GM21515 (cell line): ENCODE data around the gene CALHM5.

Experiments used
- ATAC-seq: cut with Tn5 transposase; IDR thresholded peaks from one replicate; pipeline ENCODE4 v1.9.1; 2021; ENCODE audit not compliant: unreplicated experiment

Gene CALHM5

GRCh38 chr6:116545651-116546050, 34.2 kb downstream of the CALHM5 start, which contains the start of gene TRAPPC3L:
TRAPPC3L (minus strand) TSS chr6:116545684; CDS start chr6:116545514, 170 bp downstream.
- ATAC-seq, result no peak

GRCh38 chr6:116547358-116547757, 35.9 kb downstream of the CALHM5 start:
- no peak for ATAC-seq

GRCh38 chr6:116550796-116551195, 39.4 kb downstream of the CALHM5 start:
- no peak for ATAC-seq

- no peak for ATAC-seq
Observed at GRCh38 chr6:116553451-116553850, 42.0 kb downstream of the CALHM5 start, which contains the start of gene CALHM4. CALHM4 (plus strand) TSS chr6:116553751; CDS start chr6:116553794, 43 bp downstream.

- ATAC-seq, result no peak
Observed at GRCh38 chr6:116556065-116556464, 44.6 kb downstream of the CALHM5 start.

- ATAC-seq, result no peak
Observed at GRCh38 chr6:116556814-116557415, 45.5 kb downstream of the CALHM5 start.

GRCh38 chr6:116557893-116558292, 46.5 kb downstream of the CALHM5 start:
- ATAC-seq, result no peak

- ATAC-seq, result no peak
Observed at GRCh38 chr6:116560130-116560529, 48.7 kb downstream of the CALHM5 start.

- peak; percentile 67 for ATAC-seq
Observed at GRCh38 chr6:116561377-116562018, 50.1 kb downstream of the CALHM5 start.

GRCh38 chr6:116562019-116562403, 50.6 kb downstream of the CALHM5 start:
- ATAC-seq, result no peak

- no peak for ATAC-seq
Observed at GRCh38 chr6:116562614-116563013, 51.2 kb downstream of the CALHM5 start.

GRCh38 chr6:116563830-116564229, 52.4 kb downstream of the CALHM5 start:
- no peak for ATAC-seq

- no peak for ATAC-seq
Observed at GRCh38 chr6:116564311-116564710, 52.9 kb downstream of the CALHM5 start.

GRCh38 chr6:116564921-116565872, 53.8 kb downstream of the CALHM5 start:
- no peak for ATAC-seq

GRCh38 chr6:116568111-116568510, 56.7 kb downstream of the CALHM5 start:
- ATAC-seq, result no peak

GRCh38 chr6:116568821-116569755, 57.6 kb downstream of the CALHM5 start:
- no peak for ATAC-seq

GRCh38 chr6:116570856-116571682, 59.6 kb downstream of the CALHM5 start, which contains the start of gene RWDD1:
RWDD1 (plus strand) TSS chr6:116571504; CDS start chr6:116571583, 79 bp downstream.
- ATAC-seq, result peak; percentile 95

- ATAC-seq, result no peak
Observed at GRCh38 chr6:116571683-116572000, 60.2 kb downstream of the CALHM5 start.

- no peak for ATAC-seq
Observed at GRCh38 chr6:116572162-116572561, 60.7 kb downstream of the CALHM5 start.
